Raji (cell line): ENCODE results near the gene KIF7.

Experiments
- POLR2A ChIP-seq: IDR thresholded peaks from 2 replicates; pipeline ENCODE4 v1.6.1; 2011; ENCODE audit warnings: low read depth, low read length, control low read depth; ENCODE audit not compliant: insufficient read depth

The KIF7 gene

GRCh38 chr15:89654847-89655805 is at the start of gene KIF7:
TSS of gene KIF7 (minus strand) at chr15:89655467. CDS start at chr15:89652930, 2,537 bp downstream.
- no peak for TF ChIP-seq POLR2A

GRCh38 chr15:89704411-89704810 is 49.1 kb upstream of the KIF7 start:
- TF ChIP-seq POLR2A = no peak

- no peak for TF ChIP-seq POLR2A
Observed at GRCh38 chr15:89695198-89695597, 39.9 kb upstream of the KIF7 start.

- TF ChIP-seq POLR2A = no peak
Observed at GRCh38 chr15:89693696-89694095, 38.4 kb upstream of the KIF7 start.

GRCh38 chr15:89693091-89693490 is 37.8 kb upstream of the KIF7 start:
- no peak for TF ChIP-seq POLR2A

GRCh38 chr15:89690276-89691218 is 35.3 kb upstream of the KIF7 start, which contains the start of the genes PEX11A and WDR93:
TSS of gene PEX11A (minus strand) at chr15:89690754. CDS start at chr15:89690632, 122 bp downstream.
TSS of gene WDR93 (plus strand) at chr15:89690811. CDS start at chr15:89701747, 10,936 bp downstream.
- TF ChIP-seq POLR2A = 0 out of 2 replicates have a peak, but pooled peaks have one; percentile 34

- TF ChIP-seq POLR2A = no peak
Observed at GRCh38 chr15:89686522-89686921, 31.3 kb upstream of the KIF7 start.

GRCh38 chr15:89685995-89686394 is 30.7 kb upstream of the KIF7 start:
- no peak for TF ChIP-seq POLR2A

GRCh38 chr15:89681146-89681545 is 25.9 kb upstream of the KIF7 start:
- TF ChIP-seq POLR2A = no peak

GRCh38 chr15:89680282-89680873 is 25.1 kb upstream of the KIF7 start:
- no peak for TF ChIP-seq POLR2A

- no peak for TF ChIP-seq POLR2A
Observed at GRCh38 chr15:89679212-89679611, 23.9 kb upstream of the KIF7 start, which contains the start of gene PLIN1. TSS of gene PLIN1 (minus strand) at chr15:89679367. CDS start at chr15:89677489, 1,878 bp downstream.

- no peak for TF ChIP-seq POLR2A
Observed at GRCh38 chr15:89677381-89677780, 22.1 kb upstream of the KIF7 start.

- TF ChIP-seq POLR2A = no peak
Observed at GRCh38 chr15:89675606-89676005, 20.3 kb upstream of the KIF7 start.

GRCh38 chr15:89674526-89674925 is 19.3 kb upstream of the KIF7 start:
- TF ChIP-seq POLR2A = no peak

GRCh38 chr15:89673165-89673512 is 17.9 kb upstream of the KIF7 start:
- TF ChIP-seq POLR2A = no peak
